Measurements from ENCODE around the gene NTRK2.

Gene NTRK2

GRCh38 chr9:84736081-84736480, 66.6 kb downstream of the NTRK2 start:
- Histone ChIP-seq H3K9ac (ENCODE audit: low read depth, low read length, poor library complexity, severe bottlenecking) (no peak overlapping the region), H3K9me3 (ENCODE audit: insufficient read depth, low read depth, low read length) (no peaks in the 10 kb centered on the region), H3K27me3 (ENCODE audit: insufficient read depth, low read length, poor library complexity, severe bottlenecking) (no peaks in the 10 kb centered on the region), H2AFZ (ENCODE audit: low read length) (no peak overlapping the region), H3K79me2 (ENCODE audit: insufficient read depth, low read length) (no peaks in the 10 kb centered on the region), H3K4me3 (ENCODE audit: low read length, poor library complexity, severe bottlenecking) (no peak overlapping the region), H3K9me2 (replicated peaks; ENCODE audit: low read depth, low read length) (no peaks in the 10 kb centered on the region), H3K4me1 (ENCODE audit: insufficient read depth, low read length, poor library complexity, severe bottlenecking) (no peaks in the 10 kb centered on the region), H3K36me3 (ENCODE audit: insufficient read depth, low read length) (no peaks in the 10 kb centered on the region), H3K4me2 (ENCODE audit: low read depth, low read length, poor library complexity, severe bottlenecking) (no peak overlapping the region), H4K20me1 (ENCODE audit: insufficient read depth, low read length, poor library complexity, severe bottlenecking) (no peaks in the 10 kb centered on the region), H3F3A (ENCODE audit: low read depth) (no peaks in the 10 kb centered on the region)
- no peak for TF ChIP-seq EZH2phosphoT487 (IDR thresholded peaks at IDR 0.05; ENCODE audit: borderline replicate concordance)
- TF ChIP-seq, protein P1, sequence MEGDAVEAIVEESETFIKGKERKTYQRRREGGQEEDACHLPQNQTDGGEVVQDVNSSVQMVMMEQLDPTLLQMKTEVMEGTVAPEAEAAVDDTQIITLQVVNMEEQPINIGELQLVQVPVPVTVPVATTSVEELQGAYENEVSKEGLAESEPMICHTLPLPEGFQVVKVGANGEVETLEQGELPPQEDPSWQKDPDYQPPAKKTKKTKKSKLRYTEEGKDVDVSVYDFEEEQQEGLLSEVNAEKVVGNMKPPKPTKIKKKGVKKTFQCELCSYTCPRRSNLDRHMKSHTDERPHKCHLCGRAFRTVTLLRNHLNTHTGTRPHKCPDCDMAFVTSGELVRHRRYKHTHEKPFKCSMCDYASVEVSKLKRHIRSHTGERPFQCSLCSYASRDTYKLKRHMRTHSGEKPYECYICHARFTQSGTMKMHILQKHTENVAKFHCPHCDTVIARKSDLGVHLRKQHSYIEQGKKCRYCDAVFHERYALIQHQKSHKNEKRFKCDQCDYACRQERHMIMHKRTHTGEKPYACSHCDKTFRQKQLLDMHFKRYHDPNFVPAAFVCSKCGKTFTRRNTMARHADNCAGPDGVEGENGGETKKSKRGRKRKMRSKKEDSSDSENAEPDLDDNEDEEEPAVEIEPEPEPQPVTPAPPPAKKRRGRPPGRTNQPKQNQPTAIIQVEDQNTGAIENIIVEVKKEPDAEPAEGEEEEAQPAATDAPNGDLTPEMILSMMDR (conservative IDR thresholded peaks at IDR 0.05; ENCODE audit: low read length): no peak

DNA sequence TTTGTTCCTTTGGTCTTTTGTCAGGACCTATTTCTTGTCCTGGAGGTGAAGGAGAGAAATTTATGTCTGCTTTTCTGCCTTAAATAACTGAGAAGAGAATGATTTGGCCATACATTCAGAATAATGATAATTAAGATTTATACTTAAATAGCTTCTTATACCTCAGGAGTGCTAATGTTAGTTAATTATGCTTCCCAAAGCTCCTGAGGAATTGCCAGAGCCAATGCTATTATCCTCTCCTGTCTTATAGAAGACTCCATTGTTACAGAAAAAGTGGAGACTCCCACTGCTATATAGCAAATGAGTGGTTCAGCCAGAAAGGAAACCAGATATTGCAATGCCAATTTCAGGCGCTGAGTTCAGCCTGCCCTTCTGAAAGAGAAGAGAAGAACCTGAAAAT, 67.0 kb downstream of the NTRK2 start:
- Histone ChIP-seq H3K27me3 (ENCODE audit: insufficient read depth, low read length, poor library complexity, severe bottlenecking) (no peaks in the 10 kb centered on the region), H4K20me1 (ENCODE audit: insufficient read depth, low read length, poor library complexity, severe bottlenecking) (no peaks in the 10 kb centered on the region), H3K4me2 (ENCODE audit: low read depth, low read length, poor library complexity, severe bottlenecking) (no peak overlapping the region), H3K9me2 (replicated peaks; ENCODE audit: low read depth, low read length) (no peaks in the 10 kb centered on the region), H3K36me3 (ENCODE audit: insufficient read depth, low read length) (no peaks in the 10 kb centered on the region), H3K4me3 (ENCODE audit: low read length, poor library complexity, severe bottlenecking) (no peak overlapping the region), H3K79me2 (ENCODE audit: insufficient read depth, low read length) (no peaks in the 10 kb centered on the region), H3K4me1 (ENCODE audit: insufficient read depth, low read length, poor library complexity, severe bottlenecking) (no peaks in the 10 kb centered on the region), H3K9me3 (ENCODE audit: insufficient read depth, low read depth, low read length) (no peaks in the 10 kb centered on the region), H3F3A (ENCODE audit: low read depth) (no peaks in the 10 kb centered on the region), H3K9ac (ENCODE audit: low read depth, low read length, poor library complexity, severe bottlenecking) (no peak overlapping the region), H2AFZ (ENCODE audit: low read length) (no peak overlapping the region)
- no peak for TF ChIP-seq EZH2phosphoT487 (IDR thresholded peaks at IDR 0.05; ENCODE audit: borderline replicate concordance)
- TF ChIP-seq, protein P1 (conservative IDR thresholded peaks at IDR 0.05; ENCODE audit: low read length): no peak

DNA sequence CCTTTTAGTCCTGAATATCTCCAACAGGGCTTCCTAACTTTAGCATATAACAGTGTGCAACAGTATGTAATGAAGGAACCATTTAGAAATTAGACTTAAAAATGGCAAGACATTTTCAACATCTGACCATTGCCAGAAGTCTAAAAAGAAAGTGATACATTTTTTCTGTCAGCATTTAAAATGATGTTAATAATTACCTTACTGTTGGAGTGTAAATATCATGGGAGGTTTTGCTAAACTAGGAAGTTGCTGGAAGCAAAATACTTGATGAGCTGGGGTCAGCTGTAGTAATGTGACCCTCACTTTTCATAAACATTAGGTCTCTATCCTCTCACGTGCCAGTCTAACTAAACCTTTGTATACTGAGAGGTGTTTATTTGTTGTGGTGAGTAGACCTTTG, 68.8 kb downstream of the NTRK2 start:
- H2AFZ ChIP-seq (ENCODE audit: low read length): no peak overlapping the region
- no peaks in the 10 kb centered on the region for H3K9me3 ChIP-seq (ENCODE audit: insufficient read depth, low read depth, low read length)
- no peaks in the 10 kb centered on the region for H3K36me3 ChIP-seq (ENCODE audit: insufficient read depth, low read length)
- H3K4me2 ChIP-seq (ENCODE audit: low read depth, low read length, poor library complexity, severe bottlenecking): no peak overlapping the region
- no peak for TF ChIP-seq EZH2phosphoT487 (IDR thresholded peaks at IDR 0.05; ENCODE audit: borderline replicate concordance)
- TF ChIP-seq, protein P1 (conservative IDR thresholded peaks at IDR 0.05; ENCODE audit: low read length): no peak
- no peaks in the 10 kb centered on the region for H3F3A ChIP-seq (ENCODE audit: low read depth)
- no peak overlapping the region for H3K4me3 ChIP-seq (ENCODE audit: low read length, poor library complexity, severe bottlenecking)
- H3K9me2 ChIP-seq (replicated peaks; ENCODE audit: low read depth, low read length): no peaks in the 10 kb centered on the region
- no peaks in the 10 kb centered on the region for H3K27me3 ChIP-seq (ENCODE audit: insufficient read depth, low read length, poor library complexity, severe bottlenecking)
- H3K4me1 ChIP-seq (ENCODE audit: insufficient read depth, low read length, poor library complexity, severe bottlenecking): no peaks in the 10 kb centered on the region
- H3K79me2 ChIP-seq (ENCODE audit: insufficient read depth, low read length): no peaks in the 10 kb centered on the region
- H4K20me1 ChIP-seq (ENCODE audit: insufficient read depth, low read length, poor library complexity, severe bottlenecking): no peaks in the 10 kb centered on the region
- H3K9ac ChIP-seq (ENCODE audit: low read depth, low read length, poor library complexity, severe bottlenecking): no peak overlapping the region

Data from Loucy (cell line).